ENCODE results near the gene ZC3H7B. TPM values are rescaled to one million over a fixed set of nuclear protein-coding genes. Genes with fewer than 3 reads are reported as not detected.

The ZC3H7B gene
- total RNA-seq, 6 experiments from 2014 or later: 26.5 to 50.1 (median 42.7) TPM

- no peak for ATAC-seq
- no peak for DNase-seq
- Histone ChIP-seq H3K36me3 (no peaks in the 10 kb centered on the region), H3K4me1 (peaks cover 0 to 31% (median 14%) of the 10 kb centered on the region in 4 donors), H3K27me3 (no peaks in the 10 kb centered on the region), H3K9me3 (no peaks in the 10 kb centered on the region), H3K27ac (no peak overlapping the region), H3K4me3 (no peak overlapping the region)
- intact Hi-C loops (cut with DNase I): loop anchor here (5.0 kb wide), 1 partner anchor 109 kb away; no protein-coding TSS in a partner anchor
- TF ChIP-seq CTCF (IDR thresholded peaks at IDR 0.05) (no peak), POLR2A (IDR thresholded peaks at IDR 0.05) (no peak)
- 74% methylated on average over 3 of the region's 8 CpGs for WGBS (ENCODE audit: insufficient coverage, low coverage, low lambda C conversion rate, missing lambda C conversion rate)
Observed at GRCh38 chr22:41408665-41409064, 107.3 kb downstream of the ZC3H7B start.

Small RNA genes within 50 kb of the gene (microRNA-seq; reads per million reads assigned to microRNA genes)
- gene MIR6889: 0 reads per million in 2 donors

Small RNA genes within 50 kb of the gene (small RNA-seq; reads per million reads assigned to genes)
- gene MIR6889 (0 reads per million in 2 experiments), gene RNU6-495P (0 reads per million in 2 experiments)

Other genes with a start within 250 kb of the ZC3H7B start
- 100 to 1,000 TPM in 1 of 6 experiments, 10 to 100 TPM in 5; 23.1 to 121 (median 31.3) TPM for gene EP300, start 208.9 kb upstream of the ZC3H7B start, total RNA-seq
- gene L3MBTL2, start 96.2 kb upstream of the ZC3H7B start, total RNA-seq: 10 to 100 TPM in 4 of 6 experiments, 1 to 10 TPM in 2; 6.6 to 11.7 (median 10.4) TPM
- gene CHADL, start 60.6 kb upstream of the ZC3H7B start, total RNA-seq: 1 to 10 TPM in 3 of 6 experiments, under 1 TPM in 3; 0.75 to 1.5 (median 1.1) TPM
- 10 to 100 TPM; 27.4 to 56.3 (median 37.6) TPM for gene RANGAP1, start 15.3 kb upstream of the ZC3H7B start, total RNA-seq
- gene TEF, start 80.4 kb downstream of the ZC3H7B start, total RNA-seq: 10 to 100 TPM in 4 of 6 experiments, 1 to 10 TPM in 2; 6.1 to 28.9 (median 15.5) TPM
- gene TOB2, start 145.3 kb downstream of the ZC3H7B start, total RNA-seq: 10 to 100 TPM; 11.6 to 33.4 (median 19.4) TPM
- 10 to 100 TPM; 12.1 to 20.7 (median 14.5) TPM for gene PHF5A, start 167.2 kb downstream of the ZC3H7B start, total RNA-seq
- gene ACO2, start 167.6 kb downstream of the ZC3H7B start, total RNA-seq: 100 to 1,000 TPM in 2 of 6 experiments, 10 to 100 TPM in 4; 62.6 to 135 (median 66.8) TPM
- 10 to 100 TPM in 5 of 6 experiments, 1 to 10 TPM in 1; 9.5 to 23.0 (median 18.0) TPM for gene POLR3H, start 242.9 kb downstream of the ZC3H7B start, total RNA-seq